PC-9 (cell line): ENCODE results near the gene TBL1XR1.

ENCODE experiments used
- EZH2 ChIP-seq: fragments of 200-600 bp; sonication (generic); IDR thresholded peaks from 2 replicates; pipeline ENCODE4 v1.8.0; 2017; ENCODE audit warnings: antibody characterized with exemption, low read depth
- TF ChIP-seq, protein P1 (sequence below): fragments of 200-600 bp; sonication (generic); conservative IDR thresholded peaks from 2 replicates; pipeline ENCODE4 v1.6.1; 2017; ENCODE audit warnings: mixed run types, antibody characterized with exemption, mild to moderate bottlenecking, moderate library complexity

DNA sequence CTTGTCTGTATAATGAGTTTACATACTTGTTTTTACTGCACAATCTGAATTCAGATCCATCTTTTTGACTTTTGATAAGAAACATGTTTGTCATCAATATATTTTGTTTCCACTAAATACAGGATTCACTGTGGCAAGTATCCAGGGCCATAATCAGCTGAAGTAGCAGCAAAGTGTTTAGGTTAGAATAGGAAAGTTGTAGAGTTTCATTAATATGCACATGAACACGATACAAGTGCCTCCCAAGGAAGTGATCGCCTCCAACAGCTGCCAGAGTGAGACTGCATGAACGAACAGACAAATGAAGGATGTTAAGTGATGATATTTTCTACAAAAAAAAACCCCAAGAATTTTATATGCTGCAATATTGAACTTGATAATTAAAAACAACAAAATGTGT lies 204.3 kb downstream of the TBL1XR1 start:
- TF ChIP-seq, protein P1, sequence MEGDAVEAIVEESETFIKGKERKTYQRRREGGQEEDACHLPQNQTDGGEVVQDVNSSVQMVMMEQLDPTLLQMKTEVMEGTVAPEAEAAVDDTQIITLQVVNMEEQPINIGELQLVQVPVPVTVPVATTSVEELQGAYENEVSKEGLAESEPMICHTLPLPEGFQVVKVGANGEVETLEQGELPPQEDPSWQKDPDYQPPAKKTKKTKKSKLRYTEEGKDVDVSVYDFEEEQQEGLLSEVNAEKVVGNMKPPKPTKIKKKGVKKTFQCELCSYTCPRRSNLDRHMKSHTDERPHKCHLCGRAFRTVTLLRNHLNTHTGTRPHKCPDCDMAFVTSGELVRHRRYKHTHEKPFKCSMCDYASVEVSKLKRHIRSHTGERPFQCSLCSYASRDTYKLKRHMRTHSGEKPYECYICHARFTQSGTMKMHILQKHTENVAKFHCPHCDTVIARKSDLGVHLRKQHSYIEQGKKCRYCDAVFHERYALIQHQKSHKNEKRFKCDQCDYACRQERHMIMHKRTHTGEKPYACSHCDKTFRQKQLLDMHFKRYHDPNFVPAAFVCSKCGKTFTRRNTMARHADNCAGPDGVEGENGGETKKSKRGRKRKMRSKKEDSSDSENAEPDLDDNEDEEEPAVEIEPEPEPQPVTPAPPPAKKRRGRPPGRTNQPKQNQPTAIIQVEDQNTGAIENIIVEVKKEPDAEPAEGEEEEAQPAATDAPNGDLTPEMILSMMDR, result no peak
- TF ChIP-seq EZH2, result no peak
